WTC11 (cell line): ENCODE measurements around the gene BET1L. TPM values are rescaled to one million over a fixed set of nuclear protein-coding genes. Genes with fewer than 3 reads are reported as not detected.
"Not testable (repeated sequence)": the region's sequence is repeated elsewhere in the genome, so short reads cannot be mapped to it uniquely, and the experiment has no call there.

Experiments
- ATAC-seq: fragments of 200-7000 bp; cut with Tn5 transposase; 2 replicates; pipeline ENCODE4 v1.10.0; 2021; ENCODE audit warnings: mild to moderate bottlenecking, moderate library complexity
- CTCF ChIA-PET: fragments of 300-600 bp; sonication (Branson Sonifier 250); formaldehyde crosslinking; loops from one replicate; lab custom pipeline; 2021; ENCODE audit warnings: antibody characterized with exemption; lab: Charles Lee
- POLR2A ChIA-PET: fragments of 350-600 bp; sonication (Branson Sonifier 250); formaldehyde crosslinking; loops from one replicate; lab custom pipeline; 2021; ENCODE audit warnings: antibody characterized with exemption; lab: Charles Lee
- DNase-seq: peaks from one replicate; pipeline ENCODE4 v3.0.0; 2021; ENCODE audit warnings: low spot score
- H3K27ac Mint-ChIP-seq: 2 replicates; pipeline ENCODE4 v1.8.0; 2021; ENCODE audit warnings: mixed read lengths
- H3K27me3 Mint-ChIP-seq: 2 replicates; pipeline ENCODE4 v1.8.0; 2021; ENCODE audit warnings: low read depth, mild to moderate bottlenecking, moderate library complexity, mixed read lengths
- H3K36me3 Mint-ChIP-seq: 2 replicates; pipeline ENCODE4 v1.8.0; 2021; ENCODE audit warnings: mixed read lengths
- H3K4me1 Mint-ChIP-seq: 2 replicates; pipeline ENCODE4 v1.8.0; 2022; ENCODE audit warnings: mixed read lengths
- H3K4me3 Mint-ChIP-seq: 2 replicates; pipeline ENCODE4 v1.8.0; 2021; ENCODE audit warnings: mild to moderate bottlenecking, moderate library complexity, mixed read lengths
- H3K9me3 Mint-ChIP-seq: 2 replicates; pipeline ENCODE4 v1.8.0; 2021; ENCODE audit warnings: mixed read lengths
- ATF1 ChIP-seq: sonication (generic); formaldehyde crosslinking; IDR thresholded peaks from 2 replicates; pipeline ENCODE4 v1.8.1; 2023; ENCODE audit warnings: mild to moderate bottlenecking, moderate library complexity, missing genetic modification reagents
- ATF3 ChIP-seq: sonication (generic); formaldehyde crosslinking; conservative IDR thresholded peaks from 2 replicates; pipeline ENCODE4 v1.8.1; 2022; ENCODE audit warnings: mild to moderate bottlenecking, missing genetic modification reagents
- FOXJ3 ChIP-seq: sonication (generic); formaldehyde crosslinking; IDR thresholded peaks from 2 replicates; pipeline ENCODE4 v1.9.0; 2021; ENCODE audit warnings: missing genetic modification reagents, mild to moderate bottlenecking, borderline replicate concordance
- FOXP1 ChIP-seq: sonication (generic); formaldehyde crosslinking; IDR thresholded peaks from 2 replicates; pipeline ENCODE4 v1.8.0; 2022; ENCODE audit warnings: missing genetic modification reagents, mild to moderate bottlenecking, moderate library complexity, borderline replicate concordance
- MXD4 ChIP-seq: fragments of 250-450 bp; sonication (Bioruptor Pico); IDR thresholded peaks from 2 replicates; pipeline ENCODE4 v1.8.0; 2021; ENCODE audit warnings: mild to moderate bottlenecking, moderate library complexity, borderline replicate concordance
- PREB ChIP-seq: sonication (generic); formaldehyde crosslinking; IDR thresholded peaks from 2 replicates; pipeline ENCODE4 v1.8.1; 2022; ENCODE audit warnings: mild to moderate bottlenecking, missing genetic modification reagents, moderate library complexity, borderline replicate concordance
- SMAD3 ChIP-seq: sonication (generic); formaldehyde crosslinking; IDR thresholded peaks from 2 replicates; pipeline ENCODE4 v1.8.0; 2022; ENCODE audit warnings: missing genetic modification reagents, mild to moderate bottlenecking, borderline replicate concordance
- TP53 ChIP-seq: sonication (generic); formaldehyde crosslinking; IDR thresholded peaks from 2 replicates; pipeline ENCODE4 v1.8.1; 2023; ENCODE audit warnings: mild to moderate bottlenecking, missing genetic modification reagents
- ZBTB21 ChIP-seq: sonication (generic); formaldehyde crosslinking; IDR thresholded peaks from 2 replicates; pipeline ENCODE4 v1.8.1; 2023; ENCODE audit warnings: mild to moderate bottlenecking, missing genetic modification reagents, borderline replicate concordance
- ZMAT4 ChIP-seq: fragments of 250-450 bp; sonication (Bioruptor Pico); IDR thresholded peaks from 2 replicates; pipeline ENCODE4 v1.9.0; 2021; ENCODE audit warnings: mild to moderate bottlenecking
- total RNA-seq: library from RNA; stranded (reverse); gene quantifications from 3 replicates; pipeline ENCODE4 v1.2.3, GENCODE V29; 2021

The BET1L gene
- total RNA-seq, 1 experiment from 2014 or later, result 51.4 TPM

GRCh38 chr11:196786-197731 lies 10.1 kb downstream of the BET1L start (continued):
- TF ChIP-seq TP53 (CRISPR knock-in tag) (no peak), PREB (no peak), MXD4 (CRISPR knock-in tag) (no peak), ZBTB21 (CRISPR knock-in tag) (no peak), SMAD3 (CRISPR knock-in tag) (no peak), ATF1 (no peak), FOXP1 (CRISPR knock-in tag) (no peak), ATF3 (CRISPR knock-in tag) (no peak), FOXJ3 (CRISPR knock-in tag) (no peak), ZMAT4 (CRISPR knock-in tag) (no peak)

- POLR2A ChIA-PET, H3K9me3 Mint-ChIP-seq: not testable (repeated sequence)
Measured at GRCh38 chr11:193481-193880, 13.7 kb downstream of the BET1L start.

GRCh38 chr11:192674-193128 lies 14.5 kb downstream of the BET1L start, which contains the start of gene SCGB1C1:
Gene SCGB1C1 (plus strand): TSS chr11:193078. CDS start chr11:193100, 22 bp downstream.
- CTCF ChIA-PET, H3K36me3 Mint-ChIP-seq, H3K4me1 Mint-ChIP-seq, DNase-seq, H3K27ac Mint-ChIP-seq, H3K27me3 Mint-ChIP-seq, H3K9me3 Mint-ChIP-seq, ATAC-seq, H3K4me3 Mint-ChIP-seq, POLR2A ChIA-PET: not testable (repeated sequence)

More at GRCh38 chr11:193481-193880, 13.7 kb downstream of the BET1L start:
- H3K4me3 Mint-ChIP-seq, H3K36me3 Mint-ChIP-seq, H3K4me1 Mint-ChIP-seq, ATAC-seq, DNase-seq, H3K27ac Mint-ChIP-seq, CTCF ChIA-PET, H3K27me3 Mint-ChIP-seq: not testable (repeated sequence)

GRCh38 chr11:191490-192478 lies 15.4 kb downstream of the BET1L start:
- H3K9me3 Mint-ChIP-seq, H3K4me3 Mint-ChIP-seq, H3K4me1 Mint-ChIP-seq, H3K27me3 Mint-ChIP-seq, CTCF ChIA-PET, H3K27ac Mint-ChIP-seq, POLR2A ChIA-PET, H3K36me3 Mint-ChIP-seq: not testable (repeated sequence)
- peak; percentile 75 for ATAC-seq
- peak; percentile 46 for DNase-seq

- H3K27ac Mint-ChIP-seq, CTCF ChIA-PET, H3K36me3 Mint-ChIP-seq, H3K4me3 Mint-ChIP-seq, POLR2A ChIA-PET, DNase-seq, H3K27me3 Mint-ChIP-seq, H3K4me1 Mint-ChIP-seq, H3K9me3 Mint-ChIP-seq, ATAC-seq: not testable (repeated sequence)
Measured at GRCh38 chr11:190546-190945, 16.7 kb downstream of the BET1L start.
